IgD-negative memory B cell (primary cell): ENCODE measurements around the gene GTF2A2. TPM values are rescaled to one million over a fixed set of nuclear protein-coding genes. Genes with fewer than 3 reads are reported as not detected.
A peak's percentile ranks its signal among the peaks of the same experiment; 100 is the strongest.
"Not testable (repeated sequence)": the region's sequence is repeated elsewhere in the genome, so short reads cannot be mapped to it uniquely, and the experiment has no call there.

Experiments used
- H3K27ac Mint-ChIP-seq, 3 donors: one replicate each; pipeline ENCODE4 v1.8.0; 2020 to 2022; ENCODE audit warnings: mild to moderate bottlenecking in 3 of 3, mixed read lengths in 3 of 3, moderate library complexity in 1 of 3
- H3K27me3 Mint-ChIP-seq: one replicate; pipeline ENCODE4 v1.8.0; 2021; ENCODE audit warnings: mixed read lengths
- H3K36me3 Mint-ChIP-seq: one replicate; pipeline ENCODE4 v1.8.0; 2020; ENCODE audit warnings: mild to moderate bottlenecking, mixed read lengths
- H3K4me1 Mint-ChIP-seq, 3 donors: one replicate each; pipeline ENCODE4 v1.8.0; 2020 to 2022; ENCODE audit warnings: mixed read lengths in 3 of 3, mild to moderate bottlenecking in 1 of 3
- H3K4me3 Mint-ChIP-seq, 4 donors: one replicate each; pipeline ENCODE4 v1.8.0; 2020 to 2022; ENCODE audit warnings: mild to moderate bottlenecking in 4 of 4, mixed read lengths in 4 of 4, moderate library complexity in 3 of 4
- H3K9me3 Mint-ChIP-seq, 3 donors: one replicate each; pipeline ENCODE4 v1.8.0; 2020 to 2021; ENCODE audit warnings: mixed read lengths in 3 of 3, mild to moderate bottlenecking in 1 of 3
- polyA plus RNA-seq: library from polyadenylated mRNA; unstranded; fragments of 300-500 nt; fragmentation: Illumina TruSeq; gene quantifications from one replicate; pipeline ENCODE4 v1.2.3, GENCODE V29; 2021

GTF2A2 gene
- 127 TPM for polyA plus RNA-seq

- Mint-ChIP-seq H3K4me3 (peak within 1 kb of the TSS in 1 of 4 donors; percentile 23), H3K27me3 (no peaks in the 10 kb centered on the region), H3K4me1 (peaks cover 5 to 14% (median 6%) of the 10 kb centered on the region in 3 donors), H3K27ac (peak within 1 kb of the TSS; percentile 84 to 93 (median 93)), H3K9me3 (no peaks in the 10 kb centered on the region), H3K36me3 (peaks cover 6% of the 10 kb centered on the region)
Measured at GRCh38 chr15:59656897-59657634, at the start of gene GTF2A2. Gene GTF2A2, minus strand, starts transcription at chr15:59657515. Its CDS starts 5,238 bp downstream, at chr15:59652277.

GRCh38 chr15:59703979-59704796 is 46.9 kb upstream of the GTF2A2 start:
- H3K36me3 Mint-ChIP-seq = no peaks in the 10 kb centered on the region
- H3K27ac Mint-ChIP-seq = peak overlapping the region in 1 of 3 donors; percentile 47
- peaks cover 0 to 4% (median 4%) of the 10 kb centered on the region in 3 donors for H3K9me3 Mint-ChIP-seq
- H3K4me3 Mint-ChIP-seq = no peak overlapping the region
- H3K4me1 Mint-ChIP-seq = no peaks in the 10 kb centered on the region
- peaks cover 2% of the 10 kb centered on the region for H3K27me3 Mint-ChIP-seq

GRCh38 chr15:59702351-59702750 is 45.0 kb upstream of the GTF2A2 start:
- Mint-ChIP-seq H3K4me3 (no peak overlapping the region), H3K36me3 (no peaks in the 10 kb centered on the region), H3K9me3 (no peaks in the 10 kb centered on the region), H3K27me3 (peaks cover 2% of the 10 kb centered on the region), H3K4me1 (no peaks in the 10 kb centered on the region), H3K27ac (no peak overlapping the region)

DNA sequence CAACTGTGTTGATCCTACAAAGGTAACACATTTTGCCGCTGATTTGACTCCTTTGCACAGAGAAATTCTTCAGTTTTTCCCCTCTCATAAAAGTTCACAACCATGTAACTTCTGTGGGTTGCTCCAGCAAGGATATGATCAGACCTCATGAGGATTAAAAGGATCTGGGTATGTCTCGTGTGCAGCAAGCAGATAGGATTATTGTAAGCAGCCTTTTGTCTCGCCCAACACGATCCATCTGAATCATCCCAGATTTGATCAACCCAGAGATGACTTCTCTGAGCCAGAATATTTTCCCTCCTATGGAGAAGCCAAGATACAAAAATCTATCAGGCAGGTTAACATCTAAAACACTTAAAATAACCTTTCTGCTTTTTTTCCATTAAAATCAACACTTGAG is 44.6 kb upstream of the GTF2A2 start:
- Mint-ChIP-seq H3K27me3 (peaks cover 2% of the 10 kb centered on the region), H3K4me3 (no peak overlapping the region), H3K4me1 (no peaks in the 10 kb centered on the region), H3K9me3 (no peaks in the 10 kb centered on the region), H3K27ac (no peak overlapping the region), H3K36me3 (peaks cover 2% of the 10 kb centered on the region)

GRCh38 chr15:59699810-59700431 is 42.6 kb upstream of the GTF2A2 start:
- peaks cover under 1% of the 10 kb centered on the region for H3K27me3 Mint-ChIP-seq
- peaks cover 2% of the 10 kb centered on the region for H3K36me3 Mint-ChIP-seq
- H3K4me1 Mint-ChIP-seq = no peaks in the 10 kb centered on the region
- H3K27ac Mint-ChIP-seq = no peak overlapping the region
- H3K4me3 Mint-ChIP-seq = no peak overlapping the region
- no peaks in the 10 kb centered on the region for H3K9me3 Mint-ChIP-seq

GRCh38 chr15:59698065-59698464 is 40.8 kb upstream of the GTF2A2 start:
- not testable (repeated sequence) for H3K27ac Mint-ChIP-seq, H3K27me3 Mint-ChIP-seq, H3K4me1 Mint-ChIP-seq, H3K4me3 Mint-ChIP-seq, H3K36me3 Mint-ChIP-seq, H3K9me3 Mint-ChIP-seq

GRCh38 chr15:59696332-59696731 is 39.0 kb upstream of the GTF2A2 start:
- Mint-ChIP-seq H3K36me3 (peaks cover 2% of the 10 kb centered on the region), H3K27ac (no peak overlapping the region), H3K4me3 (no peak overlapping the region), H3K4me1 (no peaks in the 10 kb centered on the region), H3K27me3 (no peaks in the 10 kb centered on the region), H3K9me3 (no peaks in the 10 kb centered on the region)

- H3K36me3 Mint-ChIP-seq = peaks cover 2% of the 10 kb centered on the region
- no peak overlapping the region for H3K27ac Mint-ChIP-seq
Measured at GRCh38 chr15:59694779-59695178, 37.5 kb upstream of the GTF2A2 start.

GRCh38 chr15:59691194-59691805 is 34.0 kb upstream of the GTF2A2 start:
- H3K27ac Mint-ChIP-seq = peak overlapping the region; percentile 56 to 96 (median 92)
- H3K36me3 Mint-ChIP-seq = peaks cover 6% of the 10 kb centered on the region
- H3K4me1 Mint-ChIP-seq = peaks cover 18 to 25% (median 20%) of the 10 kb centered on the region in 3 donors
- H3K9me3 Mint-ChIP-seq = no peaks in the 10 kb centered on the region
- no peaks in the 10 kb centered on the region for H3K27me3 Mint-ChIP-seq
- peak overlapping the region; percentile 46 to 94 (median 72) for H3K4me3 Mint-ChIP-seq

More at GRCh38 chr15:59694779-59695178, 37.5 kb upstream of the GTF2A2 start:
- H3K9me3 Mint-ChIP-seq = no peaks in the 10 kb centered on the region
- H3K4me1 Mint-ChIP-seq = peaks cover 6 to 8% (median 6%) of the 10 kb centered on the region in 3 donors
- no peaks in the 10 kb centered on the region for H3K27me3 Mint-ChIP-seq
- H3K4me3 Mint-ChIP-seq = no peak overlapping the region

GRCh38 chr15:59689626-59690236 is 32.4 kb upstream of the GTF2A2 start:
- peak overlapping the region; percentile 96 to 98 (median 97) for H3K4me3 Mint-ChIP-seq
- H3K36me3 Mint-ChIP-seq = peaks cover 6% of the 10 kb centered on the region
- peaks cover 26 to 35% (median 32%) of the 10 kb centered on the region in 3 donors for H3K4me1 Mint-ChIP-seq
- H3K9me3 Mint-ChIP-seq = no peaks in the 10 kb centered on the region
- H3K27me3 Mint-ChIP-seq = no peaks in the 10 kb centered on the region
- peak overlapping the region; percentile 94 to 99 (median 97) for H3K27ac Mint-ChIP-seq

DNA sequence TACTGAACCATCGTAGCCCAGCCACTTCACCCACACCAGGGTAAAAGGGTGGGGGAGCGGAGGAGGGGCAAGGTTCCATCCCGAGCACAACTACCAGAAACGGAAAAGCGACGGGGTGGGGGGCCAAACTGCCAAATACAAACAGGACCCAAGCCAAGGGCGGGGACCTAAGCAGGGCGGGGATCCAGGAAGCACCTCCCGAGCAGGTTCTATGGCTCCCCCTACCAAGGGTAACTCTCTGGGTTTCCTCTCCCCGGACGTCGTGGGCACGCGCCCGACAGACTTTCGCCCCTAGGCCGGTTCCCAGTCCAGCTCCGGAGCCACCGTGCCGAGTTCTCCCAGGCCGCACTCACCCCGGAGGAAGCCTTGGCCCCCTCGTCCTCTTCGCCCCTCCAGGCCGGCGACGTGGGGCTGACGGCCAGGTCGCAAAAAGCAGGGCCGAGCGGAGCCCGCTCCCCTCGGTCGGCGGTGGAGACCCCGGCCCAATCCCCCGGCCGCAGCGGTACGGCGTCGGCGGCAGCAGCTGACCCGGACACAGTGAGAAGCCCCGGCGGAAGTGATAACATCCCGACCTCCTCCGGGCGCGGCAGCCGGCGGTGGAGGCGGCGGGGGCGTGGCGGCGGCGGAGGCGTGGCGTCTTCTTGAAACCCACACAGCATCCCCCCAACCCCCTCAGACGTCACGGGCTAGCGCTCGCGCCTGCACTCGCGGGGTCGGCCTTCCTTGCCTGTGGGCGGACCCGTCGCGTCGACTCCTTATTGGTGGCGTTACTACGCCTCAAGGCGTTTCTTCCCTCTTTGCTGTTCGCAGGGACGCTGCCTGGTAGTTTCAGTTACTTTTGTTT is 31.7 kb upstream of the GTF2A2 start, which contains the start of gene BNIP2:
TSS of gene BNIP2 (minus strand) at position 539 of the 844 bp plus-strand sequence. CDS start 6,863 bp downstream, outside the sequence.
- Mint-ChIP-seq H3K36me3 (peaks cover 7% of the 10 kb centered on the region), H3K27me3 (no peaks in the 10 kb centered on the region), H3K4me1 (peaks cover 27 to 37% (median 36%) of the 10 kb centered on the region in 3 donors), H3K4me3 (peak within 1 kb of the TSS; percentile 96 to 98 (median 97)), H3K27ac (peak within 1 kb of the TSS; percentile 94 to 99 (median 97)), H3K9me3 (no peaks in the 10 kb centered on the region)

DNA sequence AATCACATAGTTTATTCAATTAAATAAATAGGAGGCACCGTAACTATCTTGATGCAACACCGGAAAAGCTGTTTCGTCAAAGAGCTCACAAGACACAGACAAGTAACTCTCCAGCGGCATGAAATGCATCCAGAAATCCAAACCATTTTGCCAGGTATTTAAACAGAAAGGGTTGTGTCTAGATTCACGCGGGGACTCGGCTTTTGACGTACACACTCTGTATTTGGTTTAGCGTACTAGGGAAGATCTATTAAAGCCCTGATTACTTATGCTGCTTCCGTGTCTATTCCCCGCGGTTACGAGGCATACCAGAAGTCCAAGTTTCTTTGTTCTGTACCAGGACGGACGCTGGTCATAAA is 31.1 kb upstream of the GTF2A2 start:
- Mint-ChIP-seq H3K9me3 (no peaks in the 10 kb centered on the region), H3K4me1 (peaks cover 29 to 39% (median 38%) of the 10 kb centered on the region in 3 donors), H3K27ac (peak overlapping the region; percentile 94 to 99 (median 97)), H3K36me3 (peaks cover 9% of the 10 kb centered on the region), H3K27me3 (no peaks in the 10 kb centered on the region), H3K4me3 (peak overlapping the region; percentile 96 to 98 (median 97))

DNA sequence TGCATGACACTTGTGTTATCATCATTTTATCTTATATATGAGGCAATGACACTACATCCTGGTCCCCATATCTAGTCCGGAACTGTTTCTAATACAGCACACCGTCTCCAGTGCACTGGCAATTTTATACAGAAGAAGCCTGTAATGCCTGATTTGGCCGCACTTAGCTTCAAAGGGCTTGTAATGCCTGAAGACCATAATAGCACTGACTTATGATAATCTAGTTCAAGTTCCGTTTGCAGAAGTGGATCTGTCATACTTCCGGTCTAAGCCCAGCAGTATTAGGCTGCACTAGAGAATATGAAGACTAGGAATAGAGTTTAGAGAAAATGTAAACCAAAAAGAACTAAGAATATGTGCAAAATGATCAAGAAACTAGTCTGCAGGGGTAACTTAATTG is 30.5 kb upstream of the GTF2A2 start:
- H3K27ac Mint-ChIP-seq = peak overlapping the region; percentile 94 to 99 (median 97)
- H3K9me3 Mint-ChIP-seq = no peaks in the 10 kb centered on the region
- H3K4me1 Mint-ChIP-seq = peaks cover 35 to 45% (median 42%) of the 10 kb centered on the region in 3 donors
- H3K36me3 Mint-ChIP-seq = peaks cover 10% of the 10 kb centered on the region
- peak overlapping the region; percentile 96 to 98 (median 97) for H3K4me3 Mint-ChIP-seq
- no peaks in the 10 kb centered on the region for H3K27me3 Mint-ChIP-seq
